RWPE2 (cell line): Measurements from ENCODE around the gene SLC4A5.
A peak's percentile ranks its signal among the peaks of the same experiment; 100 is the strongest.

Experiments
- ATAC-seq: fragments of 200-7000 bp; cut with Tn5 transposase; 3 replicates; pipeline ENCODE4 v1.9.1; 2021; ENCODE audit warnings: low read depth
- DNase-seq: peaks from one replicate; pipeline ENCODE4 v3.0.0-alpha.2; 2020; ENCODE audit warnings: low spot score
- H3K27ac ChIP-seq: fragments of 450-650 bp; 2 replicates; pipeline ENCODE4 v1.5.1; 2017; ENCODE audit warnings: mild to moderate bottlenecking; ENCODE audit not compliant: poor library complexity, severe bottlenecking
- H3K27me3 ChIP-seq: fragments of 250-450 bp; sonication (Bioruptor Pico); 2 replicates; pipeline ENCODE4 v1.5.1; 2021; ENCODE audit warnings: mild to moderate bottlenecking, moderate library complexity; ENCODE audit not compliant: insufficient read depth, poor library complexity, severe bottlenecking
- H3K36me3 ChIP-seq: fragments of 250-450 bp; sonication (Bioruptor Pico); 2 replicates; pipeline ENCODE4 v1.5.1; 2020; ENCODE audit warnings: low read depth, mild to moderate bottlenecking, moderate library complexity
- H3K4me1 ChIP-seq: fragments of 250-450 bp; sonication (Bioruptor Pico); 2 replicates; pipeline ENCODE4 v1.5.1; 2021; ENCODE audit warnings: mild to moderate bottlenecking, moderate library complexity; ENCODE audit not compliant: insufficient read depth, poor library complexity, severe bottlenecking
- H3K4me3 ChIP-seq: fragments of 250-450 bp; sonication (Bioruptor Pico); 2 replicates; pipeline ENCODE4 v1.5.1; 2021; ENCODE audit warnings: mild to moderate bottlenecking, moderate library complexity; ENCODE audit not compliant: severe bottlenecking
- H3K9me3 ChIP-seq: fragments of 250-450 bp; sonication (Bioruptor Pico); 2 replicates; pipeline ENCODE4 v1.5.1; 2021; ENCODE audit warnings: mild to moderate bottlenecking, moderate library complexity; ENCODE audit not compliant: severe bottlenecking
- CTCF ChIP-seq: fragments of 450-650 bp; IDR thresholded peaks from one replicate; pipeline ENCODE4 v1.5.1; 2017; ENCODE audit warnings: mild to moderate bottlenecking, moderate library complexity; ENCODE audit not compliant: poor library complexity, severe bottlenecking

Gene SLC4A5

GRCh38 chr2:74205596-74205995 is 137.6 kb downstream of the SLC4A5 start:
- peak; percentile 74 for ATAC-seq
- H3K27me3 ChIP-seq, result no peaks in the 10 kb centered on the region
- H3K9me3 ChIP-seq, result no peaks in the 10 kb centered on the region
- H3K4me3 ChIP-seq, result no peak overlapping the region
- peaks cover 44% of the 10 kb centered on the region for H3K4me1 ChIP-seq
- no peak for TF ChIP-seq CTCF
- DNase-seq, result no peak
- H3K27ac ChIP-seq, result peak overlapping the region; percentile 63
- H3K36me3 ChIP-seq, result peaks cover 100% of the 10 kb centered on the region

- DNase-seq (no peak), ATAC-seq (peak; percentile 9; the same call in 1 of the 3 replicates)
- H3K9me3 ChIP-seq, result no peaks in the 10 kb centered on the region
- H3K27me3 ChIP-seq, result no peaks in the 10 kb centered on the region
- peaks cover 49% of the 10 kb centered on the region for H3K4me1 ChIP-seq
- H3K27ac ChIP-seq, result peak overlapping the region; percentile 63
- no peak overlapping the region for H3K4me3 ChIP-seq
- no peak for TF ChIP-seq CTCF
- H3K36me3 ChIP-seq, result peaks cover 100% of the 10 kb centered on the region
These were observed 138.1 kb downstream of the SLC4A5 start for GRCh38 chr2:74205113-74205512.

- ATAC-seq, result no peak
- Histone ChIP-seq H3K27ac (peak overlapping the region; percentile 63), H3K4me3 (no peak overlapping the region), H3K9me3 (no peaks in the 10 kb centered on the region), H3K27me3 (no peaks in the 10 kb centered on the region), H3K36me3 (peaks cover 100% of the 10 kb centered on the region), H3K4me1 (peaks cover 49% of the 10 kb centered on the region)
- TF ChIP-seq CTCF, result no peak
- no peak for DNase-seq
These were observed 138.8 kb downstream of the SLC4A5 start for GRCh38 chr2:74204436-74204835.

GRCh38 chr2:74201596-74201995 is 141.6 kb downstream of the SLC4A5 start:
- ATAC-seq (no peak), DNase-seq (no peak)
- H3K4me1 ChIP-seq, result peaks cover 54% of the 10 kb centered on the region
- H3K4me3 ChIP-seq, result no peak overlapping the region
- peaks cover 75% of the 10 kb centered on the region for H3K36me3 ChIP-seq
- TF ChIP-seq CTCF, result no peak
- H3K9me3 ChIP-seq, result no peaks in the 10 kb centered on the region
- H3K27me3 ChIP-seq, result no peaks in the 10 kb centered on the region
- no peak overlapping the region for H3K27ac ChIP-seq

GRCh38 chr2:74201196-74201595 is 142.0 kb downstream of the SLC4A5 start:
- no peak for TF ChIP-seq CTCF
- no peaks in the 10 kb centered on the region for H3K9me3 ChIP-seq
- no peak overlapping the region for H3K4me3 ChIP-seq
- DNase-seq, result no peak
- ATAC-seq, result no peak
- H3K36me3 ChIP-seq, result peaks cover 71% of the 10 kb centered on the region
- peaks cover 50% of the 10 kb centered on the region for H3K4me1 ChIP-seq
- no peaks in the 10 kb centered on the region for H3K27me3 ChIP-seq
- no peak overlapping the region for H3K27ac ChIP-seq
